SK-N-SH (cell line): ENCODE measurements around the gene CYP27C1.

Source experiments
- EZH2phosphoT487 ChIP-seq: fragments of 200-600 bp; sonication (generic); IDR thresholded peaks from 2 replicates; pipeline ENCODE4 v1.6.1; 2017; ENCODE audit warnings: low read depth, mixed run types, mild to moderate bottlenecking, antibody characterized with exemption, moderate library complexity, borderline replicate concordance
- FOXM1 ChIP-seq: IDR thresholded peaks from 2 replicates; pipeline ENCODE4 v1.4.0; 2012; ENCODE audit warnings: low read depth, mild to moderate bottlenecking
- GABPA ChIP-seq: IDR thresholded peaks from 2 replicates; pipeline ENCODE4 v1.4.0; 2012; ENCODE audit warnings: low read depth, mild to moderate bottlenecking
- JUND ChIP-seq: IDR thresholded peaks from 2 replicates; pipeline ENCODE4 v1.4.0; 2012
- MXI1 ChIP-seq: IDR thresholded peaks from 2 replicates; pipeline ENCODE4 v1.6.1; 2012; ENCODE audit warnings: mild to moderate bottlenecking, low read depth, low read length, improper control_type of control experiment
- NRF1 ChIP-seq: IDR thresholded peaks from 2 replicates; pipeline ENCODE4 v1.6.1; 2012; ENCODE audit warnings: low read depth, mild to moderate bottlenecking, low read length
- POLR2AphosphoS5 ChIP-seq: IDR thresholded peaks from 2 replicates; pipeline ENCODE4 v1.6.1; 2012; ENCODE audit warnings: low read depth, low read length
- RAD21 ChIP-seq: IDR thresholded peaks from 2 replicates; pipeline ENCODE4 v1.6.1; 2012; ENCODE audit warnings: mild to moderate bottlenecking, low read length
- SIN3A ChIP-seq: IDR thresholded peaks from 2 replicates; pipeline ENCODE4 v1.6.1; 2012; ENCODE audit warnings: low read depth, mild to moderate bottlenecking, low read length, moderate library complexity, borderline replicate concordance
- TF ChIP-seq, protein P1 (sequence below): fragments of 150-350 bp; IDR thresholded peaks from 2 replicates; pipeline ENCODE4 v1.6.1; 2017; ENCODE audit warnings: antibody characterized with exemption, low read length, low read depth, borderline replicate concordance
- TF ChIP-seq, protein P2 (sequence below): IDR thresholded peaks from 2 replicates; pipeline ENCODE4 v1.4.0; 2012; ENCODE audit warnings: low read depth
- TF ChIP-seq, protein P3 (sequence below): fragments of 200-600 bp; sonication (generic); IDR thresholded peaks from 2 replicates; pipeline ENCODE4 v1.6.1; 2017; ENCODE audit warnings: antibody characterized with exemption, mild to moderate bottlenecking, moderate library complexity

DNA sequence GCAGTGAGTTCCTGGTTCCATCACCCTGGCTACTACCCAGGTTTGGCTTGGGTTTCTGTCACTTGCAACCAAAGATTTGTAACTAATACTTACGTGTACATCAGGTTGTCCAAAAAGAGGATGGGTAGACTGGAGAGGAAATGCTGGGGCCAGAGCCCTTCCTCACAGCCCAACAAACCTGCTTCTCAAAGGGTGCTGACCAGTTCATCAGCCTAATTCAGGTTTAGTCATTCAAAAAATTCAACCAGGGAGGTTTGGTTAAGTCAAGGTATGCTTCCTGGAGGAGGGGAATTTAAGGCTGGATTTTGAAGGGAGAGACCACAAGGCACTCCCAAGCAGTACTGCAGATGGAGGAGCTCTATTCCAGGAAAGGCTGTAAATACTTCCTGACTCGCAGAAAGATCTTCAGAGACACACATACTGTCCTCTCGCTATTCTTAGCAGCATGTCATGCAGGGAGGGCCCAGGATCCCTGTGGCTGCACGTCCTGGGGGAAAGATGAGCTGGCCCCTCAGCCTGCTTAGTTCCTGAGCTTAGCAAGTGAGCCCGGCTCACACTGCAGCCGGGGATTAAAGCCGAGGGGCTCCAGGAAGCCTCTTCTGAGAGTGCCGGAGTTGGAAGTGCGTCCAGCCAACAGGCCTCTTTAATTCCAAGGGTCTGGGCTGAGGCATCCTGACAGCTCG is 73.1 kb downstream of the CYP27C1 start:
- TF ChIP-seq, protein P1, sequence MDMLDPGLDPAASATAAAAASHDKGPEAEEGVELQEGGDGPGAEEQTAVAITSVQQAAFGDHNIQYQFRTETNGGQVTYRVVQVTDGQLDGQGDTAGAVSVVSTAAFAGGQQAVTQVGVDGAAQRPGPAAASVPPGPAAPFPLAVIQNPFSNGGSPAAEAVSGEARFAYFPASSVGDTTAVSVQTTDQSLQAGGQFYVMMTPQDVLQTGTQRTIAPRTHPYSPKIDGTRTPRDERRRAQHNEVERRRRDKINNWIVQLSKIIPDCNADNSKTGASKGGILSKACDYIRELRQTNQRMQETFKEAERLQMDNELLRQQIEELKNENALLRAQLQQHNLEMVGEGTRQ, result no peak
- TF ChIP-seq NRF1, result no peak
- TF ChIP-seq, protein P2, sequence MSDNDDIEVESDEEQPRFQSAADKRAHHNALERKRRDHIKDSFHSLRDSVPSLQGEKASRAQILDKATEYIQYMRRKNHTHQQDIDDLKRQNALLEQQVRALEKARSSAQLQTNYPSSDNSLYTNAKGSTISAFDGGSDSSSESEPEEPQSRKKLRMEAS, result no peak
- TF ChIP-seq GABPA, result no peak
- TF ChIP-seq POLR2AphosphoS5, result no peak
- TF ChIP-seq, protein P3, sequence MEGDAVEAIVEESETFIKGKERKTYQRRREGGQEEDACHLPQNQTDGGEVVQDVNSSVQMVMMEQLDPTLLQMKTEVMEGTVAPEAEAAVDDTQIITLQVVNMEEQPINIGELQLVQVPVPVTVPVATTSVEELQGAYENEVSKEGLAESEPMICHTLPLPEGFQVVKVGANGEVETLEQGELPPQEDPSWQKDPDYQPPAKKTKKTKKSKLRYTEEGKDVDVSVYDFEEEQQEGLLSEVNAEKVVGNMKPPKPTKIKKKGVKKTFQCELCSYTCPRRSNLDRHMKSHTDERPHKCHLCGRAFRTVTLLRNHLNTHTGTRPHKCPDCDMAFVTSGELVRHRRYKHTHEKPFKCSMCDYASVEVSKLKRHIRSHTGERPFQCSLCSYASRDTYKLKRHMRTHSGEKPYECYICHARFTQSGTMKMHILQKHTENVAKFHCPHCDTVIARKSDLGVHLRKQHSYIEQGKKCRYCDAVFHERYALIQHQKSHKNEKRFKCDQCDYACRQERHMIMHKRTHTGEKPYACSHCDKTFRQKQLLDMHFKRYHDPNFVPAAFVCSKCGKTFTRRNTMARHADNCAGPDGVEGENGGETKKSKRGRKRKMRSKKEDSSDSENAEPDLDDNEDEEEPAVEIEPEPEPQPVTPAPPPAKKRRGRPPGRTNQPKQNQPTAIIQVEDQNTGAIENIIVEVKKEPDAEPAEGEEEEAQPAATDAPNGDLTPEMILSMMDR, result no peak
- no peak for TF ChIP-seq FOXM1
- no peak for TF ChIP-seq JUND
- no peak for TF ChIP-seq EZH2phosphoT487
- TF ChIP-seq RAD21, result no peak
- no peak for TF ChIP-seq MXI1
- no peak for TF ChIP-seq SIN3A
